ENCODE results near the gene PTBP3. TPM values are rescaled to one million over a fixed set of nuclear protein-coding genes. Genes with fewer than 3 reads are reported as not detected.

The PTBP3 gene
- total RNA-seq, 2 donors from 2014 or later, result 26.5 to 55.6 TPM

- H3K4me3 ChIP-seq, result no peak overlapping the region
- TF ChIP-seq CTCF (IDR thresholded peaks at IDR 0.05), result no peak
- ATAC-seq (ENCODE audit: insufficient number of reproducible peaks, low FRiP score, low read depth) (no peak), DNase-seq (ENCODE audit: low spot score) (no peak)
- no peaks in the 10 kb centered on the region for H3K36me3 ChIP-seq
- no peaks in the 10 kb centered on the region for H3K27me3 ChIP-seq (replicated peaks; ENCODE audit: insufficient read depth)
- H3K27ac ChIP-seq, result no peak overlapping the region
- no peaks in the 10 kb centered on the region for H3K9me3 ChIP-seq
- no peaks in the 10 kb centered on the region for H3K4me1 ChIP-seq (ENCODE audit: control insufficient read depth in 1 of 2, low read depth in 2 of 2)
Observed at GRCh38 chr9:112265391-112265790, 68.0 kb downstream of the PTBP3 start.

- H3K36me3 ChIP-seq, result no peaks in the 10 kb centered on the region
- no peak for TF ChIP-seq CTCF (IDR thresholded peaks at IDR 0.05)
- no peak overlapping the region for H3K27ac ChIP-seq
- no peak for DNase-seq (ENCODE audit: low spot score)
- H3K27me3 ChIP-seq (replicated peaks; ENCODE audit: insufficient read depth), result no peaks in the 10 kb centered on the region
- H3K9me3 ChIP-seq, result no peaks in the 10 kb centered on the region
- no peaks in the 10 kb centered on the region for H3K4me1 ChIP-seq (ENCODE audit: control insufficient read depth in 1 of 2, low read depth in 2 of 2)
- no peak for ATAC-seq (ENCODE audit: insufficient number of reproducible peaks, low FRiP score, low read depth)
- H3K4me3 ChIP-seq, result no peak overlapping the region
Observed at GRCh38 chr9:112262577-112262976, 70.8 kb downstream of the PTBP3 start.

- Histone ChIP-seq H3K27ac (no peak overlapping the region), H3K4me1 (ENCODE audit: control insufficient read depth in 1 of 2, low read depth in 2 of 2) (no peaks in the 10 kb centered on the region), H3K4me3 (no peak overlapping the region), H3K27me3 (replicated peaks; ENCODE audit: insufficient read depth) (no peaks in the 10 kb centered on the region), H3K9me3 (no peaks in the 10 kb centered on the region), H3K36me3 (no peaks in the 10 kb centered on the region)
- ATAC-seq (ENCODE audit: insufficient number of reproducible peaks, low FRiP score, low read depth) (no peak), DNase-seq (ENCODE audit: low spot score) (no peak)
- no peak for TF ChIP-seq CTCF (IDR thresholded peaks at IDR 0.05)
Observed at GRCh38 chr9:112261133-112261532, 72.3 kb downstream of the PTBP3 start.

DNA sequence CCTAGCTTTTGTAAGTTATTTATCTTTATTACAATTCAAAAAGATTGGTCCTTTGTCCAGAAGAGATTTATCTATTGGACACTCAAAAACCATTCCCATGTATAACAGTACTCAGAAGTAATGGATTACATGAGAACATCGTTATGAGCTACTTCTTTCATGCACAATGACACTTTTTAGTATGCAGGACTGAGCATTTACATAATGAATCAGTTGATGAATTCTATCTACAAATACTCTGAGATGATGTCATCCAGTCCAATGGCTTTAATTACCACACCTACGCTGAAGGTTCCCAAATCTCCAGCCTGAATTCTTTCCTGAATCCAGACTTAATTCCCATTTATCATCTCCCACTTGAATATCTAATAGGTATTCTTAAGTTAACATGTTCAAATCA is 75.3 kb downstream of the PTBP3 start:
- H3K27ac ChIP-seq, result no peak overlapping the region
- no peak for TF ChIP-seq CTCF (IDR thresholded peaks at IDR 0.05)

DNA sequence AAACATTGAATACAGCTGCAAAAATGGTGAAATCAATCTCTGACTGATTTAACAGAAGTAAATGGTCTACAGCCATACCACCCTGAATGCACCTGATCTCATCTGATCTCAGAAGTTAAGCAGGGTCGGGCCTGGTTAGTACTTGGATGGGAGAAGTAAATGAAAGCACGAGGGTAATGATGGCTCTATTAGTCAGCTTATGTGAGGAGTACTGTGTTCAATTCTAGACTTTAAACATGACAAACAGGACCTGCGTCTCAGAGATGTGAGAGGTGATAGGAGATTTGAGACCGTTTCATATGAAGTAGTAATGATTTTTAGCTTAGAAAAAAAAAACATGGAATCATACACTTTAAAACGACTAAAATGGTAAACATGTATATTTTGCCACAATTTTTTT is 81.2 kb downstream of the PTBP3 start:
- TF ChIP-seq CTCF (IDR thresholded peaks at IDR 0.05), result no peak
- DNase-seq (ENCODE audit: low spot score) (no peak), ATAC-seq (ENCODE audit: insufficient number of reproducible peaks, low FRiP score, low read depth) (no peak)
- Histone ChIP-seq H3K27ac (no peak overlapping the region), H3K4me1 (ENCODE audit: control insufficient read depth in 1 of 2, low read depth in 2 of 2) (peaks cover 0 to 3% of the 10 kb centered on the region in 2 donors), H3K9me3 (no peaks in the 10 kb centered on the region), H3K36me3 (no peaks in the 10 kb centered on the region), H3K4me3 (no peak overlapping the region), H3K27me3 (replicated peaks; ENCODE audit: insufficient read depth) (no peaks in the 10 kb centered on the region)

More for the DNA sequence above, 75.3 kb downstream of the PTBP3 start:
- Histone ChIP-seq H3K9me3 (no peaks in the 10 kb centered on the region), H3K4me1 (ENCODE audit: control insufficient read depth in 1 of 2, low read depth in 2 of 2) (peaks cover 0 to 3% of the 10 kb centered on the region in 2 donors), H3K4me3 (no peak overlapping the region), H3K36me3 (no peaks in the 10 kb centered on the region), H3K27me3 (replicated peaks; ENCODE audit: insufficient read depth) (no peaks in the 10 kb centered on the region)
- no peak for ATAC-seq (ENCODE audit: insufficient number of reproducible peaks, low FRiP score, low read depth)
- no peak for DNase-seq (ENCODE audit: low spot score)
